Memory B cell (primary cell): Measurements from ENCODE around the gene RPL15.
"Not testable (repeated sequence)": the region's sequence is repeated elsewhere in the genome, so short reads cannot be mapped to it uniquely, and the experiment has no call there.

Experiments used
- ATAC-seq: fragments of 150-1000 bp; cut with Tn5 transposase; 2 replicates; pipeline ENCODE4 v1.10.0; 2021; ENCODE audit warnings: low read depth, mild to moderate bottlenecking, moderate library complexity
- DNase-seq, 2 donors: peaks; one replicate each; pipeline ENCODE4 v3.0.0; 2022; ENCODE audit warnings: low spot score in 2 of 2
- H3K27ac Mint-ChIP-seq: one replicate; pipeline ENCODE4 v1.8.0; 2022; ENCODE audit warnings: mild to moderate bottlenecking, moderate library complexity, mixed read lengths
- H3K27me3 Mint-ChIP-seq: one replicate; pipeline ENCODE4 v1.8.0; 2022; ENCODE audit warnings: mixed read lengths
- H3K36me3 Mint-ChIP-seq: one replicate; pipeline ENCODE4 v1.8.0; 2022; ENCODE audit warnings: mild to moderate bottlenecking, mixed read lengths
- H3K4me1 Mint-ChIP-seq: one replicate; pipeline ENCODE4 v1.8.0; 2022; ENCODE audit warnings: mixed read lengths
- H3K4me3 Mint-ChIP-seq: one replicate; pipeline ENCODE4 v1.8.0; 2022; ENCODE audit warnings: mild to moderate bottlenecking, moderate library complexity, mixed read lengths
- H3K9me3 Mint-ChIP-seq: one replicate; pipeline ENCODE4 v1.8.0; 2022; ENCODE audit warnings: mixed read lengths

RPL15 gene

GRCh38 chr3:23911397-23911796 is 5.5 kb upstream of the RPL15 start:
- no peak overlapping the region for H3K4me3 Mint-ChIP-seq
- no peak for ATAC-seq
- H3K4me1 Mint-ChIP-seq: peaks cover 7% of the 10 kb centered on the region
- H3K36me3 Mint-ChIP-seq: peaks cover 4% of the 10 kb centered on the region
- H3K27me3 Mint-ChIP-seq: no peaks in the 10 kb centered on the region
- no peak overlapping the region for H3K27ac Mint-ChIP-seq
- H3K9me3 Mint-ChIP-seq: no peaks in the 10 kb centered on the region
- DNase-seq: no peak

GRCh38 chr3:23912335-23912734 is 4.6 kb upstream of the RPL15 start:
- not testable (repeated sequence) for H3K4me3 Mint-ChIP-seq, H3K27ac Mint-ChIP-seq

DNA sequence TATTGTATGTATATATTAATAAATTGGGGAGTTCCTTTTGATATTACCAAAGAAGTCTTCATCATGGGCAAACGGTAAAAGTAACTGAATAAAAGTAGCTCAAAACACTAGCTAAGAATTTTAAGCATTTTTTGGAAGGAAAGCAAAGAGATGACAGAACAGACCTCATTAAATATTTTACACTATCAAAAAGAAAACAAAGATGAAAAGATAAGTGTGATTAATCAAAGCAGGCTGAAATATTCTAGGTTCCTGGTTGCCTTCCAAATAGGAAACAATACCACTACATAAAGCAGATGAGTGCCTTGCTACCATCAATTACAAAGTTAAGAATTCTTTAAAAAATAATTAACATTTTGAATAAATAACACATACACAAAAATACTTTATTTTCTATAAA is 3.8 kb upstream of the RPL15 start:
- Mint-ChIP-seq H3K27me3 (no peaks in the 10 kb centered on the region), H3K4me1 (peaks cover 12% of the 10 kb centered on the region), H3K36me3 (peaks cover 9% of the 10 kb centered on the region), H3K27ac (no peak overlapping the region), H3K9me3 (no peaks in the 10 kb centered on the region), H3K4me3 (no peak overlapping the region)
- DNase-seq (no peak), ATAC-seq (no peak)

More at GRCh38 chr3:23912335-23912734, 4.6 kb upstream of the RPL15 start:
- not testable (repeated sequence) for H3K4me1 Mint-ChIP-seq, H3K36me3 Mint-ChIP-seq, ATAC-seq, DNase-seq, H3K27me3 Mint-ChIP-seq, H3K9me3 Mint-ChIP-seq

GRCh38 chr3:23913873-23914743 is 2.8 kb upstream of the RPL15 start:
- Mint-ChIP-seq H3K4me1 (peaks cover 20% of the 10 kb centered on the region), H3K36me3 (peaks cover 16% of the 10 kb centered on the region), H3K4me3 (no peak overlapping the region), H3K27me3 (no peaks in the 10 kb centered on the region), H3K27ac (no peak overlapping the region), H3K9me3 (no peaks in the 10 kb centered on the region)
- DNase-seq: no peak
- ATAC-seq: no peak

DNA sequence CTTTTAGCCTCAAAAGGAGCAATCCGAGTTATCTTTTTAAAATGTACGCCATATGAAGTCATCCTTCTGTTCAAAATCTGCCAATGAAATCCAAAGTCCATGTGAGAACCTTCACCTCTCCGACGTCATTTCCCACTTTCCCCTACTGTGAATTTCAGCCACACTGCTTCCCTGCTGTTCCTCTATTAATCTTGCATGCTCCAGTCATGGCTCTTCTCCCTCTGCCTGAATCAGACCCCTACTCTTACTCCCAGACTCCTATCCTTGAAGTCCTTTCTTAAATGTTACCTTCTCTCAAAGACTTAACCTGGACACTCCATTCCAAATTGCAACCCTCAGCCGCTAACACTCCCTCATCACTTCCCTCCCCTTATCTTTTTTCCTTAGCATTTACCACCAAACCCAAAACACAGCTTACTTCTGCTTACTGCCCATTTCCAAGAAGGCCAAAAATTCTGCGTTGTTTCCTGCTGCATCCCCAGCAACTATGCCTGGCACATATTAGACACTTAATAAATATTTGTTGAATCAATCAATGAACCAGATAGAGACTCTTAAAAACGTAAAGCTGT is 1.3 kb upstream of the RPL15 start:
- Mint-ChIP-seq H3K9me3 (no peaks in the 10 kb centered on the region), H3K4me3 (peak overlapping the region; percentile 97), H3K36me3 (peaks cover 20% of the 10 kb centered on the region), H3K27me3 (no peaks in the 10 kb centered on the region), H3K27ac (no peak overlapping the region), H3K4me1 (peaks cover 27% of the 10 kb centered on the region)
- no peak for ATAC-seq
- DNase-seq: no peak

GRCh38 chr3:23916152-23916885 is 613 bp upstream of the RPL15 start:
- DNase-seq: no peak

DNA sequence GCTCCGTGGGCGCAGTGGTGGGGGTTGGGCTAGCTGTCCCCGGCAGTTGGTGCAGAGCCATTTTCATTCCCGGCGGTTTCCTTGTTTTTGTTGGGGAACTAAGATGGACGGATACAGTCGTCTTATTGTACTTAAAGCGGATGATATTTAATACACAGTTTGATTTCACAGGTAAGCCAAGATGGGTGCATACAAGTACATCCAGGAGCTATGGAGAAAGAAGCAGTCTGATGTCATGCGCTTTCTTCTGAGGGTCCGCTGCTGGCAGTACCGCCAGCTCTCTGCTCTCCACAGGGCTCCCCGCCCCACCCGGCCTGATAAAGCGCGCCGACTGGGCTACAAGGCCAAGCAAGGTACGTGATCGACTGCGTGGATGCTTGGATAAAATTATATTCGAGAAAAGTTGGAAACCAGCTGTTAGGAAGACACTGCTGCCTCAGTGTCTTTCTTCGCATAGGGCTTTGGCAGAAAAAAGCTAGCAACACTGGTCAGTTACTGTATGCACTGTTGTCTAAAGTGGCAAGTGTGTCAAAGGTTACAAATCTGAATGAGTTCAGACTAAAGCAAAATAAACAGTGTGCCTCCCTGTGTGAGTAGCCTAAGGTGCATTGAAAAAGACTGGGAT is 859 bp downstream of the RPL15 start:
- peak overlapping the region; percentile 97 for H3K4me3 Mint-ChIP-seq
- ATAC-seq, H3K27me3 Mint-ChIP-seq, H3K9me3 Mint-ChIP-seq: not testable (repeated sequence)
- H3K4me1 Mint-ChIP-seq: peaks cover 27% of the 10 kb centered on the region
- peak overlapping the region; percentile 95 for H3K27ac Mint-ChIP-seq
- peak in 1 of 2 donors; percentile 12 for DNase-seq
- H3K36me3 Mint-ChIP-seq: peaks cover 21% of the 10 kb centered on the region

More at GRCh38 chr3:23916152-23916885, 613 bp upstream of the RPL15 start:
- Mint-ChIP-seq H3K4me1 (peaks cover 27% of the 10 kb centered on the region), H3K4me3 (peak overlapping the region; percentile 97), H3K9me3 (no peaks in the 10 kb centered on the region), H3K27me3 (no peaks in the 10 kb centered on the region), H3K27ac (peak overlapping the region; percentile 95), H3K36me3 (peaks cover 21% of the 10 kb centered on the region)
- peak; percentile 26 for ATAC-seq

DNA sequence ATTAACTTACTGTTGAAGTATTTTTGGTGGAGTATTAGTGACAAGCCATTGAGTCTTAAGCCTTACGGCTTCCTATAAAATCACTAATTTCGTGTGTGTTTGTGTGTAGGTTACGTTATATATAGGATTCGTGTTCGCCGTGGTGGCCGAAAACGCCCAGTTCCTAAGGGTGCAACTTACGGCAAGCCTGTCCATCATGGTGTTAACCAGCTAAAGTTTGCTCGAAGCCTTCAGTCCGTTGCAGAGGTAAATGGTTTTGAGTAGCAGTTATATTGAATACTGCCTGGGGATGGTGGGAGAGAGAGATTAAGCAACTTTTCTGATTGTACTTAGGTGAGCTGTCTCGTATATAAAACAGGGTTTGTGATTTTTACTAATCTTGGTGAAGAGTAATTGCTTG is 1.4 kb downstream of the RPL15 start:
- DNase-seq, H3K27me3 Mint-ChIP-seq, ATAC-seq, H3K9me3 Mint-ChIP-seq: not testable (repeated sequence)
- Mint-ChIP-seq H3K27ac (peak overlapping the region; percentile 95), H3K4me1 (peaks cover 27% of the 10 kb centered on the region), H3K36me3 (peaks cover 21% of the 10 kb centered on the region), H3K4me3 (peak overlapping the region; percentile 97)

GRCh38 chr3:23919628-23920027 is 2.7 kb downstream of the RPL15 start:
- ATAC-seq (no peak), DNase-seq (no peak)
- Mint-ChIP-seq H3K36me3 (peaks cover 21% of the 10 kb centered on the region), H3K27me3 (no peaks in the 10 kb centered on the region), H3K27ac (peak overlapping the region; percentile 48), H3K4me1 (peaks cover 27% of the 10 kb centered on the region), H3K9me3 (no peaks in the 10 kb centered on the region), H3K4me3 (no peak overlapping the region)

- DNase-seq (no peak), ATAC-seq (no peak)
- Mint-ChIP-seq H3K9me3 (no peaks in the 10 kb centered on the region), H3K4me3 (no peak overlapping the region), H3K4me1 (peaks cover 25% of the 10 kb centered on the region), H3K27ac (peak overlapping the region; percentile 48), H3K36me3 (peaks cover 21% of the 10 kb centered on the region), H3K27me3 (no peaks in the 10 kb centered on the region)
These were observed 3.3 kb downstream of the RPL15 start for GRCh38 chr3:23920151-23920655.

DNA sequence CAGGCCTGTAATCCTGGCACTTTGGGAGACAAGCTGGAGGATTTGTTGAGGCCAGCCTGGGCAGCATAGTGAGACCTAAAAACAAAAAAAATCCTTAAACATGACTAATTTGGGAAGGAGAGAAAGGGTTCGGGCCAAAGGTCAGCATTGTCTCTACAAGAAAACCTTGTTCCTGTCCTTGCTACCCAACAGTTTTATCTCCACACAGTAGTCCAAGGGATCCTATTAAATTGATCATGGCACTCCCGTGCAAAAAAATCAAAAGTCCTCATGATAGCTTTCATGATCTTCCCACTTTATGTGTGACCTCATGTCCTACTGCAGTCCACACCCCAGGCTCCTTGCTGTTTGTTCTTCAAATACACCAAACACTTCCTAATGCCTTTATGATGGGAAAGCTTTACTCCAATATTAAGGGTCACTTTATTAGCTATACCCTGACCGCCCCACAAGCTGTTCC is 4.2 kb downstream of the RPL15 start:
- H3K27ac Mint-ChIP-seq: no peak overlapping the region
- no peak overlapping the region for H3K4me3 Mint-ChIP-seq
- H3K36me3 Mint-ChIP-seq: peaks cover 21% of the 10 kb centered on the region
- H3K9me3 Mint-ChIP-seq: no peaks in the 10 kb centered on the region
- DNase-seq (no peak), ATAC-seq (no peak)
- no peaks in the 10 kb centered on the region for H3K27me3 Mint-ChIP-seq
- H3K4me1 Mint-ChIP-seq: peaks cover 20% of the 10 kb centered on the region

- Mint-ChIP-seq H3K4me3 (no peak overlapping the region), H3K4me1 (peaks cover 15% of the 10 kb centered on the region), H3K27me3 (no peaks in the 10 kb centered on the region), H3K36me3 (peaks cover 14% of the 10 kb centered on the region), H3K27ac (no peak overlapping the region), H3K9me3 (no peaks in the 10 kb centered on the region)
- DNase-seq: no peak
- no peak for ATAC-seq
These were observed 6.9 kb downstream of the RPL15 start for GRCh38 chr3:23923786-23924185.

DNA sequence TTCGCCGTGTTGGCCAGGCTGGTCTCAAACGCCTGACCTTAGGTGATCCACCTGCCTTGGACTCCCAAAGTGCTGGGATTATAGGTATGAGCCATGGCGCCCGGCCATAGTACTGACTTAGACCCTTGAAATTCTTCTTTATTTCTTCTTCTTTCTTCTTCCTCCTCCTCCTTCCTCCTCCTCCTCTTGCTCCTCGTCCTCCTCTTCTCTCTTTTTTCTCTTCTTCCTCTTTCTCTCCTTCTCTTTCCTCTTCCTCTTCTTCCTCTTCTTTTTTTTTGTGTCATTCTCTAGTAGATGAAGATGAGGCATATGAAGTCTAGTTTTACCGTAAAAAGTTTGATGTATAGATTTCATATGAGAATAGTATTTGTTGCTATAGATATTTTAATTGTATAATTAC is 9.3 kb downstream of the RPL15 start:
- Mint-ChIP-seq H3K4me1 (peaks cover 5% of the 10 kb centered on the region), H3K4me3 (no peak overlapping the region), H3K27me3 (no peaks in the 10 kb centered on the region), H3K27ac (no peak overlapping the region), H3K36me3 (peaks cover 3% of the 10 kb centered on the region), H3K9me3 (no peaks in the 10 kb centered on the region)
- no peak for ATAC-seq
- DNase-seq: no peak
